GM12892 (cell line): ENCODE measurements around the gene MGMT.

ENCODE experiments used
- POLR2A ChIP-seq: IDR thresholded peaks from 2 replicates; pipeline ENCODE4 v1.6.1; 2011; ENCODE audit warnings: low read depth, low read length, control low read depth
- POLR2AphosphoS5 ChIP-seq: IDR thresholded peaks from 2 replicates; pipeline ENCODE4 v1.6.1; 2011; ENCODE audit warnings: low read depth, low read length, control low read depth

DNA sequence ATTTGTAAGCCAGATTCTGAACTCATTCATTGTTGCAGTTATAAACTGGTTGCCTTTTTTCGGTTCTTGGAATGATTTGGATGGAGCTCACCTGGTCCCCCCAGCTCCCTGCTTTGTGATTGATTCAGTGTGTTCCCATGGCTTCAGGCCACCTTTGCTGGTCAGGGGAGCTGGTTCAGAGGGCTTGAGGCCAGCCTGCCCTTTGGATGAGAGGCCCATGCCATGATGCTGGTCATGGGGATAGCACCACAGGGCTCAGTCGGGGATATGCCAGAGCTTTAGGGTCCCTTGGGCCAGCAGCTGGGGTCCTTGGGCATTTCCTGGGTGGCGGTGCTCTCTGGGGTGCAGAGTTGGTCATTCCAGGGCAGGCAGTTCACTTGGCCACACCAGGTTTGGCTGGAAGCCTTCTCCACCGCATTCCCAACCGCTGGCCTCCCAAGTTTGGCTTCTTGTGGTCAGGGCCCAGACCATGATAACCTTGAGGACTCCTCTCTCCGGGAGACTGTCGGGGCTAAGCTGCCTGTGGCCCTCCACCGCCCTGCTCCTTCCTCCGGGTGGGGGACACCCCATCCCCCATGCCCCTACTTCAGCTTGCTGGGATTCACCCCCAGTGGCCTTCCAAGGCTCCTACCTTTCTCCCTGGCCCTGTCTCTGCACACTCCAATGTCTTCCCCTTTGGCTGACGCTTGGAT lies 65.1 kb downstream of the MGMT start:
- no peak for TF ChIP-seq POLR2A
- no peak for TF ChIP-seq POLR2AphosphoS5
